Fibroblast of upper back skin (primary cell): ENCODE measurements around the gene PARD6A.
A peak's percentile ranks its signal among the peaks of the same experiment; 100 is the strongest.

ENCODE experiments used
- DNase-seq: peaks from one replicate; pipeline ENCODE4 v3.0.0-alpha.2; 2013

The PARD6A gene

GRCh38 chr16:67660564-67661028, at the start of gene PARD6A:
PARD6A (plus strand) TSS chr16:67660960; CDS start chr16:67661039, 79 bp downstream.
- DNase-seq, result peak; percentile 97

GRCh38 chr16:67613808-67614207, 47.0 kb upstream of the PARD6A start:
- DNase-seq, result no peak

GRCh38 chr16:67628216-67628615, 32.5 kb upstream of the PARD6A start:
- DNase-seq, result no peak

GRCh38 chr16:67632415-67633172, 28.2 kb upstream of the PARD6A start:
- peak; percentile 39 for DNase-seq

GRCh38 chr16:67636713-67637112, 24.0 kb upstream of the PARD6A start:
- DNase-seq, result no peak

- DNase-seq, result no peak
Measured at GRCh38 chr16:67637625-67638024, 23.1 kb upstream of the PARD6A start.

- DNase-seq, result no peak
Measured at GRCh38 chr16:67641779-67642708, 18.7 kb upstream of the PARD6A start.

GRCh38 chr16:67644038-67644437, 16.7 kb upstream of the PARD6A start:
- DNase-seq, result no peak

- no peak for DNase-seq
Measured at GRCh38 chr16:67645397-67646121, 15.2 kb upstream of the PARD6A start.

GRCh38 chr16:67647111-67647651, 13.6 kb upstream of the PARD6A start:
- no peak for DNase-seq

GRCh38 chr16:67647681-67648080, 13.1 kb upstream of the PARD6A start:
- DNase-seq, result no peak

- DNase-seq, result no peak
Measured at GRCh38 chr16:67648088-67648763, 12.5 kb upstream of the PARD6A start.

- no peak for DNase-seq
Measured at GRCh38 chr16:67648764-67649407, 11.9 kb upstream of the PARD6A start.

- no peak for DNase-seq
Measured at GRCh38 chr16:67649494-67649931, 11.2 kb upstream of the PARD6A start.

- no peak for DNase-seq
Measured at GRCh38 chr16:67650023-67650422, 10.7 kb upstream of the PARD6A start.

- DNase-seq, result no peak
Measured at GRCh38 chr16:67651039-67651438, 9.7 kb upstream of the PARD6A start.

GRCh38 chr16:67651847-67652246, 8.9 kb upstream of the PARD6A start:
- DNase-seq, result no peak

- no peak for DNase-seq
Measured at GRCh38 chr16:67652578-67653127, 8.1 kb upstream of the PARD6A start.

- peak; percentile 20 for DNase-seq
Measured at GRCh38 chr16:67653128-67653788, 7.5 kb upstream of the PARD6A start.

GRCh38 chr16:67653789-67654402, 6.9 kb upstream of the PARD6A start:
- no peak for DNase-seq
